HFFc6 (cell line): ENCODE measurements around the gene TPD52L2. TPM values are rescaled to one million over a fixed set of nuclear protein-coding genes. Genes with fewer than 3 reads are reported as not detected.

Experiments
- DNase-seq: peaks from one replicate; pipeline ENCODE4 v3.0.0-alpha.2; 2018
- H3K27ac Mint-ChIP-seq: 2 replicates; pipeline ENCODE4 v1.8.0; 2020; ENCODE audit warnings: mild to moderate bottlenecking, mixed read lengths
- H3K27me3 Mint-ChIP-seq: 2 replicates; pipeline ENCODE4 v1.8.0; 2021; ENCODE audit warnings: mild to moderate bottlenecking, moderate library complexity, mixed read lengths; ENCODE audit not compliant: insufficient read depth
- H3K36me3 Mint-ChIP-seq: 2 replicates; pipeline ENCODE4 v1.8.0; 2021; ENCODE audit warnings: low read depth, mixed read lengths
- H3K4me1 Mint-ChIP-seq: 2 replicates; pipeline ENCODE4 v1.8.0; 2020; ENCODE audit warnings: low read depth, mixed read lengths
- H3K4me3 Mint-ChIP-seq: 2 replicates; pipeline ENCODE4 v1.8.0; 2020; ENCODE audit warnings: mild to moderate bottlenecking, moderate library complexity, mixed read lengths
- H3K9me3 Mint-ChIP-seq: 2 replicates; pipeline ENCODE4 v1.8.0; 2020; ENCODE audit warnings: mild to moderate bottlenecking, mixed read lengths
- total RNA-seq, 6 experiments: library from RNA; stranded (reverse); fragmentation: NEBNext Ultra II Directional; extraction: Animal tissue kit (Norgen Biotek cat#: 25700); gene quantifications; 2 replicates in 1 of 6; 3 replicates in 5 of 6; pipeline ENCODE4 v1.2.3, GENCODE V29; 2021
- TF ChIP-seq, protein P1 (sequence below): fragments of 200-600 bp; sonication (generic); IDR thresholded peaks from 2 replicates; pipeline ENCODE4 v1.5.0; 2021; ENCODE audit warnings: antibody characterized with exemption, mild to moderate bottlenecking

Gene TPD52L2
- total RNA-seq, 6 experiments from 2014 or later: 161 to 196 (median 169) TPM

GRCh38 chr20:63828951-63829350 is 36.1 kb upstream of the TPD52L2 start:
- H3K4me1 Mint-ChIP-seq: peaks cover 21% of the 10 kb centered on the region
- TF ChIP-seq, protein P1, sequence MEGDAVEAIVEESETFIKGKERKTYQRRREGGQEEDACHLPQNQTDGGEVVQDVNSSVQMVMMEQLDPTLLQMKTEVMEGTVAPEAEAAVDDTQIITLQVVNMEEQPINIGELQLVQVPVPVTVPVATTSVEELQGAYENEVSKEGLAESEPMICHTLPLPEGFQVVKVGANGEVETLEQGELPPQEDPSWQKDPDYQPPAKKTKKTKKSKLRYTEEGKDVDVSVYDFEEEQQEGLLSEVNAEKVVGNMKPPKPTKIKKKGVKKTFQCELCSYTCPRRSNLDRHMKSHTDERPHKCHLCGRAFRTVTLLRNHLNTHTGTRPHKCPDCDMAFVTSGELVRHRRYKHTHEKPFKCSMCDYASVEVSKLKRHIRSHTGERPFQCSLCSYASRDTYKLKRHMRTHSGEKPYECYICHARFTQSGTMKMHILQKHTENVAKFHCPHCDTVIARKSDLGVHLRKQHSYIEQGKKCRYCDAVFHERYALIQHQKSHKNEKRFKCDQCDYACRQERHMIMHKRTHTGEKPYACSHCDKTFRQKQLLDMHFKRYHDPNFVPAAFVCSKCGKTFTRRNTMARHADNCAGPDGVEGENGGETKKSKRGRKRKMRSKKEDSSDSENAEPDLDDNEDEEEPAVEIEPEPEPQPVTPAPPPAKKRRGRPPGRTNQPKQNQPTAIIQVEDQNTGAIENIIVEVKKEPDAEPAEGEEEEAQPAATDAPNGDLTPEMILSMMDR: peak; percentile 17; the same call in 1 of the 2 replicates
- H3K9me3 Mint-ChIP-seq: no peaks in the 10 kb centered on the region
- peaks cover 15% of the 10 kb centered on the region for H3K27me3 Mint-ChIP-seq
- DNase-seq: no peak
- peaks cover 5% of the 10 kb centered on the region; the same call in 1 of the 2 replicates for H3K36me3 Mint-ChIP-seq
- no peak overlapping the region for H3K4me3 Mint-ChIP-seq
- H3K27ac Mint-ChIP-seq: no peak overlapping the region

- TF ChIP-seq, protein P1: no peak
- H3K27ac Mint-ChIP-seq: no peak overlapping the region
- H3K9me3 Mint-ChIP-seq: no peaks in the 10 kb centered on the region
- DNase-seq: no peak
- peak overlapping the region; percentile 77 for H3K4me3 Mint-ChIP-seq
- peaks cover 5% of the 10 kb centered on the region; the same call in 1 of the 2 replicates for H3K36me3 Mint-ChIP-seq
- H3K27me3 Mint-ChIP-seq: peaks cover 15% of the 10 kb centered on the region
- peaks cover 27% of the 10 kb centered on the region for H3K4me1 Mint-ChIP-seq
These were observed 35.5 kb upstream of the TPD52L2 start for GRCh38 chr20:63829603-63829944.

DNA sequence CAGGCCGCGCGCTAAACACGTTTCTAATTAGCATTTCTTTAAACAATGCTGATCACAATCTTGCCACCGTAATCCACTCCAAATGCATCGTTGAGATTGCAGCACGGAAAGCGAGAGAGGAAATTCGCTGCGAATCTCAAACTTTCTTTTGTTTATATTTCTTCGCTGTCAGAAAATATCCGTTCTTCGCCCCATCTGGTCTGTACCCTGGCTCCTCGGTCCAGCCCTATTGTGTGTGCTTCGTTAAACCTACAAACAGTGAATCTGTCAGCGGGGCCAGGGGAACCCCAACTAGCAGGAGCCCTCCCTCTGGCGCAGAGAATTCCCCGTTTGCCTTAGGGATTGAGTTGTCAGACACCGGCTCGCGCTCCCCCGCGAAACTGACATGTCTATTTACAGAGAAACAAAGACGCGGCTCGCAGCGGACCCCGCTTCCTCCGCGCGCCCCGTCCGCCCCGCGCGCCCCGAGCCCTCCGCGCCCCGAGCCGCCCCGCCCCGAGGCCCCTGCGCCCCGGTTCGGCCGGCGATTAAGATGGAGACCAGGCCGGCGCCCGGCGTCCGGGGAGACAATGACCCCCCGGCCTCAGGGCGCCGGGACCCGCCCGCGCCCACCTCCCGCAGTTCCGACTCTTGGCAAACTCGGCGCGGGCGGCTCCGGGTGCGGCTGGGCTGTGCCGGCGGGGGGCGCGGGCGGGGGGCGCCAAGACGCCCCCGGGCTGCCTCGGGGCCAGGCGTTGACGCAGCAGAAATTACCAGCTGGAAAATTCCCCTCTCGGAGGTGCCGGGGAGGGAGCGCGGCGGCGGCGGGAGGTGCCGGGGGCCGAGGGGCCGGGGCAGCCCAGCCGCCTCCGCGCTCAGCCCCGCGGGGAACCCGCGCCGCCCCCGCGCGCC is 34.9 kb upstream of the TPD52L2 start:
- H3K27me3 Mint-ChIP-seq: peaks cover 15% of the 10 kb centered on the region
- no peak for DNase-seq
- H3K9me3 Mint-ChIP-seq: no peaks in the 10 kb centered on the region
- H3K4me3 Mint-ChIP-seq: peak overlapping the region; percentile 77
- TF ChIP-seq, protein P1: no peak
- no peak overlapping the region for H3K27ac Mint-ChIP-seq
- H3K4me1 Mint-ChIP-seq: peaks cover 30% of the 10 kb centered on the region
- peaks cover 5% of the 10 kb centered on the region; the same call in 1 of the 2 replicates for H3K36me3 Mint-ChIP-seq

GRCh38 chr20:63830841-63831588 is 34.1 kb upstream of the TPD52L2 start, which contains the start of gene ZBTB46:
ZBTB46 (minus strand) TSS chr20:63831264; CDS start chr20:63790757, 40,507 bp downstream.
- TF ChIP-seq, protein P1: no peak
- no peaks in the 10 kb centered on the region for H3K9me3 Mint-ChIP-seq
- DNase-seq: no peak
- H3K4me1 Mint-ChIP-seq: peaks cover 30% of the 10 kb centered on the region
- H3K4me3 Mint-ChIP-seq: peak within 1 kb of the TSS; percentile 77
- no peak within 1 kb of the TSS for H3K27ac Mint-ChIP-seq
- H3K27me3 Mint-ChIP-seq: peaks cover 15% of the 10 kb centered on the region
- H3K36me3 Mint-ChIP-seq: peaks cover 5% of the 10 kb centered on the region; the same call in 1 of the 2 replicates

DNA sequence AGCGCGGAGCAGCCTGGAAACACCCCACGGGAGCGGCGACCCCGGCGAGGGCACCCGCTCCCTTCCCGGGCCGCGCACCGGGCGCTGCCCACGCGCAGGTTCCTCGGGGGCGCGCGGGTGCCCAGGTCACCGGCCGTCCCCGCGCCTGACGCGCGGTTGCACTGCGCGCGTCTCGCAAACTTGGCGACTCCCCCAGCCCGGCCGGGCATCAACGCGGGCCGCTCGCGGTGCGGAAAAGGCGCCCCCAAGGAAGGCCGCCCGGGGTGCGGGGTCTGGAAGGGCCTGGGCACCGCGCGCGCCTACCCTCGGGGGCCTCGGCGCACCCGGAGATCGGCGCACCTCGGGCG is 33.5 kb upstream of the TPD52L2 start:
- Mint-ChIP-seq H3K36me3 (peaks cover 5% of the 10 kb centered on the region; the same call in 1 of the 2 replicates), H3K4me1 (peaks cover 30% of the 10 kb centered on the region), H3K27ac (no peak overlapping the region), H3K4me3 (no peak overlapping the region), H3K9me3 (no peaks in the 10 kb centered on the region), H3K27me3 (peaks cover 15% of the 10 kb centered on the region)
- DNase-seq: no peak
- TF ChIP-seq, protein P1: no peak
